PC-3 (cell line): ENCODE data around the gene SRGAP2C. TPM values are rescaled to one million over a fixed set of nuclear protein-coding genes. Genes with fewer than 3 reads are reported as not detected.
"Not testable (repeated sequence)": the region's sequence is repeated elsewhere in the genome, so short reads cannot be mapped to it uniquely, and the experiment has no call there.

Experiments
- ATAC-seq: fragments of 200-7000 bp; cut with Tn5 transposase; 2 replicates; pipeline ENCODE4 v1.9.1; 2020; ENCODE audit warnings: mild to moderate bottlenecking, moderate library complexity
- BruUV-seq: library from RNA; stranded (reverse); fragments of 400-500 nt; replicated peaks from 2 replicates; lab custom pipeline; 2021; lab: Mats Ljungman, UMichigan
- CTCF ChIA-PET: fragments of 300-600 bp; sonication (Branson Sonifier 250); formaldehyde crosslinking; loops from one replicate; lab custom pipeline; 2022; ENCODE audit warnings: antibody characterized with exemption; lab: Charles Lee
- POLR2A ChIA-PET: fragments of 300-600 bp; sonication (Branson Sonifier 250); formaldehyde crosslinking; loops from one replicate; lab custom pipeline; 2022; ENCODE audit warnings: antibody characterized with exemption; ENCODE audit not compliant: unreplicated experiment; lab: Charles Lee
- DNase-seq: peaks from one replicate; pipeline ENCODE4 v3.0.0-alpha.2; 2015
- H2AFZ ChIP-seq: fragments of 300-600 bp; sonication (generic); 2 replicates; pipeline ENCODE4 v1.6.0; 2016; ENCODE audit warnings: antibody characterized with exemption, low read length
- H3F3A ChIP-seq: fragments of 300-600 bp; sonication (generic); one replicate; pipeline ENCODE4 v1.6.0; 2017; ENCODE audit warnings: antibody characterized with exemption, low read length, control low read depth, mild to moderate bottlenecking; ENCODE audit not compliant: unreplicated experiment
- H3K27ac ChIP-seq: fragments of 300-600 bp; sonication (generic); 2 replicates; pipeline ENCODE4 v1.5.1; 2016; ENCODE audit warnings: mild to moderate bottlenecking, low read length
- H3K27me3 ChIP-seq: fragments of 300-600 bp; sonication (generic); 2 replicates; pipeline ENCODE4 v1.6.1; 2016; ENCODE audit warnings: low read length, mixed read lengths
- H3K36me3 ChIP-seq: fragments of 300-600 bp; sonication (generic); 2 replicates; pipeline ENCODE4 v1.6.1; 2016; ENCODE audit warnings: low read depth, mixed run types, low read length, mixed read lengths
- H3K4me1 ChIP-seq: fragments of 300-600 bp; sonication (generic); 2 replicates; pipeline ENCODE4 v1.5.1; 2016; ENCODE audit warnings: low read length; ENCODE audit not compliant: insufficient read depth
- H3K4me2 ChIP-seq: fragments of 300-600 bp; sonication (generic); 2 replicates; pipeline ENCODE4 v1.6.0; 2016; ENCODE audit warnings: low read length
- H3K4me3 ChIP-seq: fragments of 300-600 bp; sonication (generic); 2 replicates; pipeline ENCODE4 v1.5.1; 2016; ENCODE audit warnings: mild to moderate bottlenecking, low read length, mixed read lengths
- H3K79me2 ChIP-seq: fragments of 300-600 bp; sonication (generic); 2 replicates; pipeline ENCODE4 v1.6.1; 2017; ENCODE audit warnings: low read length, mixed read lengths
- H3K9ac ChIP-seq: fragments of 300-600 bp; sonication (generic); 2 replicates; pipeline ENCODE4 v1.6.0; 2016; ENCODE audit warnings: mild to moderate bottlenecking, low read length
- H3K9me2 ChIP-seq: fragments of 300-600 bp; sonication (generic); replicated peaks from 2 replicates; pipeline ENCODE4 v1.6.1; 2016; ENCODE audit warnings: mixed run types, low read length, mixed read lengths
- H3K9me3 ChIP-seq: fragments of 300-600 bp; sonication (generic); 2 replicates; pipeline ENCODE4 v1.6.1; 2016; ENCODE audit warnings: low read length, mixed read lengths
- H4K20me1 ChIP-seq: fragments of 300-600 bp; sonication (generic); 2 replicates; pipeline ENCODE4 v1.6.1; 2016; ENCODE audit warnings: low read length, mixed read lengths
- intact Hi-C: fragments of 100-400 bp; cut with micrococcal nuclease; formaldehyde crosslinking; loops from 2 replicates; pipeline ENCODE4 v1.9.0; 2023
- total RNA-seq: library from RNA; depleted of rRNA; stranded (reverse); fragments of >200 nt; gene quantifications from 2 replicates; pipeline ENCODE4 v1.2.3, GENCODE V29; 2014

The SRGAP2C gene
- total RNA-seq, 1 experiment from 2014 or later = 7.6 TPM

DNA sequence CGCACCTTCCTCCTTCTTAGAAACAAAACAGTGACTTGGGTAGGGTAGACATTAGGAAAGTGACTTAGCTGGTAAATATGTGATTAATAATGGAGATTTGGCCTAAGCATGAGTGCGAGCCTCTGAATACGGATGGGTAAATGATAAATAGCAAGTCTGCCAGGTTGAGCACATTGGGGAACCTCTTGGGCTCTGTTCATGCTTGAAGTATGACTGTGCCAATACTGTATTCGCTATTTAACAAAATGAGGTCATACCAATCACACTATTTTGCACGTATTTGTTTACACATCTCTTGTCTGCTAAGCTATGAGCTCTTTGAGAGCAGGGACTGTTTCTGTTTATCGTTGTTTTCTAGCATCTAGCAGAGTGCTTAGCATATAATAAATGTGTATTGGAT, 23.6 kb downstream of the SRGAP2C start:
- H3K36me3 ChIP-seq, H3K9me2 ChIP-seq, DNase-seq, H3K4me1 ChIP-seq, H2AFZ ChIP-seq, CTCF ChIA-PET, H3K9me3 ChIP-seq, intact Hi-C loops, H3K79me2 ChIP-seq, H3K4me3 ChIP-seq, POLR2A ChIA-PET, H3K4me2 ChIP-seq, H4K20me1 ChIP-seq, BruUV-seq, H3K27ac ChIP-seq, H3K9ac ChIP-seq, H3F3A ChIP-seq, ATAC-seq, H3K27me3 ChIP-seq: not testable (repeated sequence)

DNA sequence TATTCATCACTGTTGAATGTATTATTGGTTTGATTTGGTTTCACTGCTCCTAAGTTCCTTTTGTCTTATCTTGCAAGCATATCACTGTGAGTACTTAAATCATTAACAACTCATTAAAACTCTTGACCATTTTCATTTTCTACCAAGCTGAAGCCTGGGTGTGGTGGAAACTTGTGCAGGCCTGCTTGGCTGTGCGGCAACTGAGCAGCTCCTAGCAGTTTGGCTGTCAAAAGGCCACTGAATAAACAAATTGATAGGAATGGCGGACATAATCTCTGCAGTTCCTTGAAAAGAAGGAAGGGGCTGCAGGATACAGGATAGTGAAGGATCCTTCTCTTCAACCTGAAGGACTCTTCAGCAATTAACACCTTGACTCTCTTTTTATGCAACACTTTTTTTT, 26.0 kb downstream of the SRGAP2C start:
- H3F3A ChIP-seq, intact Hi-C loops, DNase-seq, H3K4me1 ChIP-seq, H4K20me1 ChIP-seq, H3K79me2 ChIP-seq, POLR2A ChIA-PET, CTCF ChIA-PET, H3K9me2 ChIP-seq, H3K9me3 ChIP-seq, H3K27ac ChIP-seq, H3K4me3 ChIP-seq, H2AFZ ChIP-seq, H3K36me3 ChIP-seq, H3K9ac ChIP-seq, ATAC-seq, H3K4me2 ChIP-seq, BruUV-seq, H3K27me3 ChIP-seq: not testable (repeated sequence)

DNA sequence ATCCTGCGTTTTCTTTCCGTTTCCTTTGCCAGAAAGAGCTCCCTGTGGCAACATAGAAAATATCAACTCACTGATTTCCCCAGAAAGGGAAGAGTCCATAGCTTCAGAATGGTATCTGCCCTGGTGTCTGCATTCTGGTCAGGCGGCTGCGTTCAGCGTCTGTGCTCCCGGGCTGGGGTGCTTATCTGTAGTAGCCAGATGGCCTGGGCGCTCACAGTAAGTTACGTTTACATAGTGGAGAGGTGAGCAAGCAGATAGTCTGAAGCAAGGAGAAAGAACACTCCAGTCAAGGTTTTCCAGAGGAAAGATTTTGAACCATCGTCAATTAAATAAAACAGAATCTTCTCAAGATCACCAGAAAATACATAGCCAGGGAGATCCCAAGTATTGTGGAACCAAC, 28.7 kb downstream of the SRGAP2C start:
- H3K4me1 ChIP-seq, ATAC-seq, H2AFZ ChIP-seq, H3K79me2 ChIP-seq, H3K27me3 ChIP-seq, H3K9me3 ChIP-seq, H3K4me3 ChIP-seq, H3K4me2 ChIP-seq, H3K36me3 ChIP-seq, H3F3A ChIP-seq, BruUV-seq, H4K20me1 ChIP-seq, POLR2A ChIA-PET, DNase-seq, H3K27ac ChIP-seq, intact Hi-C loops, CTCF ChIA-PET, H3K9ac ChIP-seq, H3K9me2 ChIP-seq: not testable (repeated sequence)

DNA sequence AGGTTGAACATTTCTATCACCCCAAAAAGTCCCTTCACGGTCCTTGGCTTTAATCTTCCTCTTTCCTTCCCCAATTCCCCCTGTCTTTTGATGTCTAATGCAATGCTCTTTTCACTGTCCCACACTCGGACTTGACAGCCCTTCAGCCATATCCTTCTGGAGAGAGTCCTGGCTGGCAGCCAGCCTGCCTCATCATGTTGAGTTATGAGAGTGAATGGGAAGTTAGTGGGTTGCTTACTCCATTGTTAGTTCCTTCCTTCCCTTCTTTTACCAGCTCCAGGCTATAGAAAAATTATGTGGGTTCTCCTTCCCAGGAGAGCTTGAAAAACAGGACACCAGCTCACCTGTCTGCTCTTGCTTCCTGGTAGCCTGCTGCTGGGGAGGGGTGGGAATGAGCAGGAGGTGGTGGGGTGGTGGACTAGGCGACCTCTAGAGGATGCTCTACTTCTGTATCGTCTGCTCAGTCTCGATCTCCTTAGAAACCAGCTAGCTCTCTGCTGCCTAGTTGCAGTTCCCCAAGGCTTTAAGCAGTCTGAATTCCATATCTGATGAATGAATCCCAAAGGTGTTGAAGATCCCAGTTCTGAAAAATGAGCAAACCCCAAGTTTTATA, 29.9 kb downstream of the SRGAP2C start:
- H3K27me3 ChIP-seq, POLR2A ChIA-PET, H3K9me2 ChIP-seq, DNase-seq, H3K27ac ChIP-seq, H3F3A ChIP-seq, BruUV-seq, H3K4me2 ChIP-seq, H3K36me3 ChIP-seq, H3K79me2 ChIP-seq, H3K4me3 ChIP-seq, H3K9me3 ChIP-seq, H3K9ac ChIP-seq, CTCF ChIA-PET, H4K20me1 ChIP-seq, intact Hi-C loops, H2AFZ ChIP-seq, H3K4me1 ChIP-seq: not testable (repeated sequence)
- ATAC-seq = peak; percentile 73

DNA sequence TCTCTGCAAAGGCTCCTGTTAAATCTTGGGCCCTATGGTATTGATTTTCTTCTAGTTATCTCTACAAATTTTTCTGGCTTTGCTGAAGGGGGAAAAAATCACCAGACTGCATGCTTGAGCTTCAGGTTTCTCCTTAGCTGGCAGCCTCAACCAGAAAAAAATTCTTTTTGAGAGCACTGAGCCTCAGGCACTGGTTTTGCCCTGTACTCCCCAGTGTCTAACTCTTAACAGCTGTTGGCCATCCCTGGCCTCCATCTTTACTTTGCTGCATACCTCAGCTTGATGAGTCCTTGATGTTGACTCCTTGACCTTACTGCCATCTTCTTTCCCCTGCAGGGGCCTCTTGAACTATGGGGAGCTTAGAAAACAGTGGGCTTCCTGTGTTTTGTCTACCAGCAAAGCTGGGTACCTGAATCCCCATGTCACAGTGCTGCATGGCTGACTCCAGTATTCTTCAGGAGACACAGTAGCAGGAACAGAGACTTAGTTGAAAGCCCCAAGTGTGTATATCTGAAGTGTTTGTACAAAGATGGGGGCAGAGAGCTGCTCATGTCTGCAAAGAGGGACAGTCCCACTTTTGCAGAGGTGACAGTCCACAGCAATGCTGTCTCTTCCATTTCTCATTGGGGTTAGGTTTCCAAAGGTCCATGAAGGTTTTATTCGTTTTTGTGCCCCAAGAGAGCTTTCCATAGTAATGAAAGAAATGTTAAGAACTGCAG, 31.1 kb downstream of the SRGAP2C start:
- H2AFZ ChIP-seq, H3K4me2 ChIP-seq, H3K27me3 ChIP-seq, POLR2A ChIA-PET, H3K9ac ChIP-seq, H3K79me2 ChIP-seq, H3K9me3 ChIP-seq, H3F3A ChIP-seq, CTCF ChIA-PET, H3K4me3 ChIP-seq, DNase-seq, H3K27ac ChIP-seq, H3K9me2 ChIP-seq, ATAC-seq, intact Hi-C loops, H4K20me1 ChIP-seq, BruUV-seq, H3K4me1 ChIP-seq, H3K36me3 ChIP-seq: not testable (repeated sequence)

DNA sequence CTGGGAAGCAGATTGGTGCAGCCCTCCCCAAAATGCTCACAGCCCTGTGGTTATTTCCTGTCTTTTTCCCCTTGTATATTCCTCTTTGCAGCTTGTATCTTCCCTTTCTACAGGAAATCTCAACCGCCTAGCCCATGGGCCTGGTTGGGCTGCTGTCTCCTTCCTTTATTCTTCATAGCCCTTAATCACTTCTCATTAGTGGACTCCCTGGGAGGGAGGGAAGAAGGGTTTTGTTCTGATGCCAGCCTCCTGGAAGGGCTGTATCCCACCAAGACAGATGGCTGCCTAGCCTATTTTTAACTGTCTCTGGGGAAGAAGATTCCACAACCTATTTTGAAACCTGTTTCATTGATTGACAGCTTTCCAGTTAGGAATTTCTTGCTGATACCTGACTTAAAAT, 31.9 kb downstream of the SRGAP2C start:
- H3K9ac ChIP-seq, H2AFZ ChIP-seq, ATAC-seq, H3K27me3 ChIP-seq, POLR2A ChIA-PET, DNase-seq, H3K36me3 ChIP-seq, H3K9me2 ChIP-seq, H3F3A ChIP-seq, H3K4me1 ChIP-seq, H3K9me3 ChIP-seq, CTCF ChIA-PET, intact Hi-C loops, H4K20me1 ChIP-seq, H3K79me2 ChIP-seq, BruUV-seq, H3K27ac ChIP-seq, H3K4me3 ChIP-seq, H3K4me2 ChIP-seq: not testable (repeated sequence)
